ENCODE data around the gene ARTN. TPM values are rescaled to one million over a fixed set of nuclear protein-coding genes. Genes with fewer than 3 reads are reported as not detected.
A peak's percentile ranks its signal among the peaks of the same experiment; 100 is the strongest.

The ARTN gene
- total RNA-seq, 1 experiment from 2014 or later: 17.4 TPM

- peak in 1 of 2 experiments; percentile 1 for DNase-seq
- Histone ChIP-seq H3K79me2 (ENCODE audit: low read depth) (peaks cover 40% of the 10 kb centered on the region), H3K4me3 (no peak overlapping the region), H2AFZ (no peak overlapping the region), H3K9me3 (ENCODE audit: insufficient read depth, low read depth) (no peaks in the 10 kb centered on the region), H3K4me2 (no peak overlapping the region), H4K20me1 (ENCODE audit: insufficient read depth) (peaks cover 5% of the 10 kb centered on the region; the same call in 1 of the 2 replicates), H3K36me3 (ENCODE audit: low read depth) (peaks cover 12% of the 10 kb centered on the region; the same call in 1 of the 2 replicates), H3K4me1 (replicated peaks; ENCODE audit: insufficient read depth) (peaks cover 22% of the 10 kb centered on the region), H3K27ac (no peak overlapping the region), H3K9me2 (ENCODE audit: insufficient read depth) (no peaks in the 10 kb centered on the region), H3K27me3 (ENCODE audit: insufficient read depth, low read depth) (no peaks in the 10 kb centered on the region), H3F3A (ENCODE audit: insufficient read depth, low read depth) (peaks cover 39% of the 10 kb centered on the region)
- TF ChIP-seq CTCF (conservative IDR thresholded peaks at IDR 0.05): no peak
- TF ChIP-seq EZH2 (IDR thresholded peaks at IDR 0.05; ENCODE audit: low read depth): no peak
- ChIA-PET POLR2A (ENCODE audit: unreplicated experiment) (no interaction called here), CTCF (no interaction called here)
- no TSS peak for BruUV-seq (replicated peaks)
- intact Hi-C loops (cut with micrococcal nuclease; ENCODE audit: unreplicated experiment): no loop called here
These were observed 49.2 kb downstream of the ARTN start for GRCh38 chr1:43982808-43983207.

GRCh38 chr1:43983253-43983899 lies 49.8 kb downstream of the ARTN start:
- no peak for TF ChIP-seq CTCF (conservative IDR thresholded peaks at IDR 0.05)
- TF ChIP-seq EZH2 (IDR thresholded peaks at IDR 0.05; ENCODE audit: low read depth): no peak
- Histone ChIP-seq H3K4me2 (no peak overlapping the region), H3K79me2 (ENCODE audit: low read depth) (peaks cover 34% of the 10 kb centered on the region), H3K4me1 (replicated peaks; ENCODE audit: insufficient read depth) (peaks cover 17% of the 10 kb centered on the region), H3K9me3 (ENCODE audit: insufficient read depth, low read depth) (no peaks in the 10 kb centered on the region), H3K4me3 (no peak overlapping the region), H2AFZ (no peak overlapping the region), H3F3A (ENCODE audit: insufficient read depth, low read depth) (peaks cover 35% of the 10 kb centered on the region), H4K20me1 (ENCODE audit: insufficient read depth) (peaks cover 3% of the 10 kb centered on the region; the same call in 1 of the 2 replicates), H3K27me3 (ENCODE audit: insufficient read depth, low read depth) (no peaks in the 10 kb centered on the region), H3K36me3 (ENCODE audit: low read depth) (peaks cover 12% of the 10 kb centered on the region; the same call in 1 of the 2 replicates), H3K9me2 (ENCODE audit: insufficient read depth) (no peaks in the 10 kb centered on the region), H3K27ac (no peak overlapping the region)
- POLR2A ChIA-PET (ENCODE audit: unreplicated experiment): no interaction called here
- DNase-seq: peak in 1 of 2 experiments; percentile 13
- intact Hi-C loops (cut with micrococcal nuclease; ENCODE audit: unreplicated experiment): no loop called here
- CTCF ChIA-PET: no interaction called here
- BruUV-seq (replicated peaks): no TSS peak

GRCh38 chr1:43984855-43985254 lies 51.3 kb downstream of the ARTN start:
- ChIA-PET CTCF (no interaction called here), POLR2A (ENCODE audit: unreplicated experiment) (no interaction called here)
- TF ChIP-seq EZH2 (IDR thresholded peaks at IDR 0.05; ENCODE audit: low read depth) (no peak), CTCF (conservative IDR thresholded peaks at IDR 0.05) (no peak)
- no peaks in the 10 kb centered on the region for H3K27me3 ChIP-seq (ENCODE audit: insufficient read depth, low read depth)
- peaks cover 12% of the 10 kb centered on the region; the same call in 1 of the 2 replicates for H3K36me3 ChIP-seq (ENCODE audit: low read depth)
- H4K20me1 ChIP-seq (ENCODE audit: insufficient read depth): peaks cover 3% of the 10 kb centered on the region; the same call in 1 of the 2 replicates
- H3K9me2 ChIP-seq (ENCODE audit: insufficient read depth): no peaks in the 10 kb centered on the region
- no peak overlapping the region for H3K4me3 ChIP-seq
- no TSS peak for BruUV-seq (replicated peaks)
- H3F3A ChIP-seq (ENCODE audit: insufficient read depth, low read depth): peaks cover 32% of the 10 kb centered on the region
- peaks cover 27% of the 10 kb centered on the region for H3K79me2 ChIP-seq (ENCODE audit: low read depth)
- H2AFZ ChIP-seq: no peak overlapping the region
- intact Hi-C loops (cut with micrococcal nuclease; ENCODE audit: unreplicated experiment): no loop called here
- no peak overlapping the region for H3K27ac ChIP-seq
- H3K9me3 ChIP-seq (ENCODE audit: insufficient read depth, low read depth): no peaks in the 10 kb centered on the region
- no peak for DNase-seq
- no peak overlapping the region for H3K4me2 ChIP-seq
- H3K4me1 ChIP-seq (replicated peaks; ENCODE audit: insufficient read depth): peaks cover 17% of the 10 kb centered on the region
